Right lobe of liver (tissue), 6 donors: ENCODE results near the gene NRM. TPM values are rescaled to one million over a fixed set of nuclear protein-coding genes. Genes with fewer than 3 reads are reported as not detected.

Experiments
- ATAC-seq, 4 donors: fragments of 200-7000 bp; cut with Tn5 transposase; one replicate each; pipeline ENCODE4 v1.9.1; 2020; ENCODE audit warnings: mild to moderate bottlenecking in 4 of 4, moderate library complexity in 4 of 4
- DNase-seq, 3 donors: peaks; one replicate each; pipeline ENCODE4 v3.0.0-alpha.2; 2020
- H3K27ac ChIP-seq, 3 donors: fragments of 200-600 bp; one replicate each; pipeline ENCODE4 v1.8.0; 2022
- H3K27me3 ChIP-seq, 2 donors: fragments of 200-600 bp; one replicate each; pipeline ENCODE4 v1.8.0; 2022
- H3K36me3 ChIP-seq, 4 donors: fragments of 200-600 bp; sonication (generic) in 1 of 4; one replicate each; pipeline versions ENCODE4 v1.5.1 to v1.8.0; 2017 to 2022; ENCODE audit warnings: control low read depth in 1 of 4
- H3K4me1 ChIP-seq, 4 donors: fragments of 200-600 bp; sonication (generic) in 1 of 4; one replicate each; pipeline versions ENCODE4 v1.5.1 to v1.8.0; 2017 to 2022; ENCODE audit warnings: control low read depth in 1 of 4
- H3K4me3 ChIP-seq, 3 donors: fragments of 200-600 bp; one replicate each; pipeline ENCODE4 v1.8.0; 2022
- H3K9me3 ChIP-seq, 4 donors: fragments of 200-600 bp; sonication (generic) in 1 of 4; one replicate each; pipeline versions ENCODE4 v1.5.1 to v1.8.0; 2017 to 2022; ENCODE audit warnings: control low read depth in 1 of 4
- POLR2A ChIP-seq: fragments of 450-650 bp; IDR thresholded peaks from one replicate; pipeline ENCODE4 v1.6.1; 2017; ENCODE audit warnings: antibody characterized with exemption, mild to moderate bottlenecking
- WGBS: methylation state at CpG from one replicate; pipeline ENCODE4 v1.1.6; 2018; ENCODE audit warnings: low coverage, low lambda C conversion rate; ENCODE audit not compliant: insufficient coverage; ENCODE audit errors: missing lambda C conversion rate; 5-methylcytosine and 5-hydroxymethylcytosine counted together
- intact Hi-C, 2 donors: fragments of 100-400 bp; cut with DNase I; formaldehyde crosslinking; loops; one replicate each; pipeline versions ENCODE4 v1.11.2 to v1.14.1; 2022
- total RNA-seq, 6 experiments: library from RNA; depleted of rRNA in 2 of 6; stranded (reverse); fragments of >200 nt in 2 of 6; fragmentation: NEBNext Ultra II Directional in 3 of 6; extraction: Animal tissue kit (Norgen Biotek cat#: 25700) in 3 of 6; gene quantifications; one replicate each; pipeline versions ENCODE4 v1.1.0 to v1.2.4, GENCODE V29; 2016 to 2023
- TF ChIP-seq, protein P1 (sequence below), 4 donors: fragments of 200-600 bp in 3 of 4; fragments of 450-650 bp in 1 of 4; IDR thresholded peaks; one replicate each; pipeline versions ENCODE4 v1.5.1 to v1.8.0; 2016 to 2022; ENCODE audit warnings: antibody characterized with exemption in 4 of 4, mild to moderate bottlenecking in 2 of 4
- donor health status: DM: no; HTN: yes; CAD: no.
- donor health status: DM: no; HTN: no; CAD: no.
- donor health status: DM: no; HTN: no; CAD: no.
- donor health status: DM: no; HTN: yes; CAD: no.
- donor health status: DM: no; HTN: yes; CAD: no.

The NRM gene
- total RNA-seq, 6 experiments from 2014 or later, result 1.2 to 2.7 (median 1.9) TPM

GRCh38 chr6:30647242-30648116 is 43.3 kb downstream of the NRM start:
- intact Hi-C loops, result no loop called here
- H3K27me3 ChIP-seq, result no peaks in the 10 kb centered on the region
- peak overlapping the region; percentile 79 to 99 (median 98) for H3K4me3 ChIP-seq
- 2% methylated on average over 21 of the region's 78 CpGs for WGBS
- TF ChIP-seq POLR2A, result peak; percentile 57
- TF ChIP-seq, protein P1, sequence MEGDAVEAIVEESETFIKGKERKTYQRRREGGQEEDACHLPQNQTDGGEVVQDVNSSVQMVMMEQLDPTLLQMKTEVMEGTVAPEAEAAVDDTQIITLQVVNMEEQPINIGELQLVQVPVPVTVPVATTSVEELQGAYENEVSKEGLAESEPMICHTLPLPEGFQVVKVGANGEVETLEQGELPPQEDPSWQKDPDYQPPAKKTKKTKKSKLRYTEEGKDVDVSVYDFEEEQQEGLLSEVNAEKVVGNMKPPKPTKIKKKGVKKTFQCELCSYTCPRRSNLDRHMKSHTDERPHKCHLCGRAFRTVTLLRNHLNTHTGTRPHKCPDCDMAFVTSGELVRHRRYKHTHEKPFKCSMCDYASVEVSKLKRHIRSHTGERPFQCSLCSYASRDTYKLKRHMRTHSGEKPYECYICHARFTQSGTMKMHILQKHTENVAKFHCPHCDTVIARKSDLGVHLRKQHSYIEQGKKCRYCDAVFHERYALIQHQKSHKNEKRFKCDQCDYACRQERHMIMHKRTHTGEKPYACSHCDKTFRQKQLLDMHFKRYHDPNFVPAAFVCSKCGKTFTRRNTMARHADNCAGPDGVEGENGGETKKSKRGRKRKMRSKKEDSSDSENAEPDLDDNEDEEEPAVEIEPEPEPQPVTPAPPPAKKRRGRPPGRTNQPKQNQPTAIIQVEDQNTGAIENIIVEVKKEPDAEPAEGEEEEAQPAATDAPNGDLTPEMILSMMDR (IDR thresholded peaks at IDR 0.05), result no peak
- ATAC-seq (peak; percentile 75 to 84 (median 82)), DNase-seq (peak; percentile 78 to 85 (median 82))
- H3K27ac ChIP-seq, result peak overlapping the region; percentile 75 to 88 (median 87)
- peaks cover 0 to 16% (median 5%) of the 10 kb centered on the region in 4 donors for H3K36me3 ChIP-seq
- peaks cover 0 to 11% (median 6%) of the 10 kb centered on the region in 4 donors for H3K4me1 ChIP-seq
- no peaks in the 10 kb centered on the region for H3K9me3 ChIP-seq

GRCh38 chr6:30646450-30647241 is 44.1 kb downstream of the NRM start, which contains the start of gene C6orf136:
C6orf136 (plus strand) TSS chr6:30647133; CDS start chr6:30647232, 99 bp downstream.
- TF ChIP-seq, protein P1 (IDR thresholded peaks at IDR 0.05), result no peak
- no peak for TF ChIP-seq POLR2A
- ATAC-seq, result peak; percentile 88 to 92 (median 90)
- Histone ChIP-seq H3K9me3 (no peaks in the 10 kb centered on the region), H3K27ac (peak within 1 kb of the TSS; percentile 75 to 88 (median 87)), H3K27me3 (no peaks in the 10 kb centered on the region), H3K36me3 (peaks cover 0 to 9% (median 1%) of the 10 kb centered on the region in 4 donors), H3K4me3 (peak within 1 kb of the TSS; percentile 79 to 99 (median 98)), H3K4me1 (peaks cover 0 to 11% (median 6%) of the 10 kb centered on the region in 4 donors)
- WGBS, result 12% methylated on average over 23 of the region's 37 CpGs
- peak; percentile 94 to 96 (median 95) for DNase-seq
- intact Hi-C loops, result no loop called here

DNA sequence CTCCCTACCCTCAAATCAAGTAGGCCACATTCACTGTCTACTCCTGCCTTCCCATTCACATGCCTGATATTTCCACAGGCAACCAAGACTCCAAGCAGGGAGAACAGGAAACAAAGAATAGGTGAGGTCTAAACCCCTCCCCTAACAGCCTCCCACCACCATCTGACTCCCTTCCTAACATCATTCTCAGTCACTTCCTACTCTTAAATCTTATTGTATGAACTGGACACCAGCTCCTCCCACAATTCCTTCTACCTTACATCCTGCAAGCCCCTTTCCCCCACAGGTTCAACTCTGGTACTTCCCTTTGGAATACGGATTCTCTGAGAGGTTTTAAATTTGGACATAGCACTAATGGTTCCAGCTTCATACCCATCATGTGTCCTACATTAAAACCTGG is 44.8 kb downstream of the NRM start:
- Histone ChIP-seq H3K9me3 (no peaks in the 10 kb centered on the region), H3K36me3 (peaks cover 0 to 2% (median 0%) of the 10 kb centered on the region in 4 donors), H3K4me3 (no peak overlapping the region), H3K27ac (peak overlapping the region in 1 of 3 donors; percentile 2), H3K27me3 (no peaks in the 10 kb centered on the region), H3K4me1 (peaks cover 0 to 16% (median 6%) of the 10 kb centered on the region in 4 donors)
- WGBS, result 33% methylated on average over 1 of the region's 1 CpG
- DNase-seq (no peak), ATAC-seq (no peak)
- TF ChIP-seq, protein P1 (IDR thresholded peaks at IDR 0.05), result no peak
- TF ChIP-seq POLR2A, result no peak
- intact Hi-C loops, result no loop called here

DNA sequence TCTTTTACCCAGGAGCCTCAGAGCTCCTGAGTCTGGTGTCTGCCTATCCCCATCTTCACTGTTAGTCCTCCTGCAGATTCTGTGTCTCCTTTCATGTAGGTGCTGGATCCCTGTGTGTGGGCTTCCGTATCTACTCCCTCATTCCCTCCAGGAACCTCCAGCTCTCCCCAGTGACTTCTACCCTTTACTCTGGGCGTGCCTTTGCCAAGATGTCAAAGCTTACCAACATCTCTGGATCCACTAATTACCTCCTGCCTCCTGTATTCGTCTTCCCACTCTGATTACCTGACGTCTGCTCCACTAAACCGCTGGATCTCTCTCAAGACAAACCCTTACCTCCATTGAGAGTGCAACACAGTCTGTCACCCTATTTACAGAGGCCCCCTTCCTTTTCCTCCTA is 46.0 kb downstream of the NRM start:
- Histone ChIP-seq H3K27me3 (no peaks in the 10 kb centered on the region), H3K36me3 (no peaks in the 10 kb centered on the region), H3K4me1 (peaks cover 0 to 16% (median 6%) of the 10 kb centered on the region in 4 donors), H3K4me3 (no peak overlapping the region), H3K27ac (no peak overlapping the region), H3K9me3 (no peaks in the 10 kb centered on the region)
- DNase-seq, result no peak
- TF ChIP-seq, protein P1 (IDR thresholded peaks at IDR 0.05), result no peak
- no peak for TF ChIP-seq POLR2A
- intact Hi-C loops, result no loop called here
- no peak for ATAC-seq
- WGBS, result 75% methylated on average over 5 of the region's 5 CpGs
